ENCODE measurements around the gene CUX1.

The CUX1 gene

DNA sequence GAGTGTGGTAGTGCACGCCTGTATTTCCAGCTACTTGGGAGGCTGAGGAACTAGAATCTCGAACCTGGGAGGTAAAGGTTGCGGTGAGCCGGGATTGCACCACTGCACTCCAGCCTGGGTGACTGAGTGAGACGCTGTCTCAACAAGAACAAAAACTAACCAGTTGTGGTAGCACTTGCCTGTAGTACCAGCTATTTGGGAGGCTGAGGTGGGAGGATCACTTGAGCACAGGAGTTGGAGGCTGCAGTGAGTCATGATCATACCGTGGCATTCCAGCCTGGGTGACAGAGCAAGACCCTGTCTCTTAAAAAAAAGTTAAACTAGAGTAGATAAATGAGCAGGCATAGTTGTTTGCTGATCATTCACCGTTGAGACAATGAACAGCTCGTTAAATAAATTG lies 48.9 kb downstream of the CUX1 start:
- TF ChIP-seq, protein P1, sequence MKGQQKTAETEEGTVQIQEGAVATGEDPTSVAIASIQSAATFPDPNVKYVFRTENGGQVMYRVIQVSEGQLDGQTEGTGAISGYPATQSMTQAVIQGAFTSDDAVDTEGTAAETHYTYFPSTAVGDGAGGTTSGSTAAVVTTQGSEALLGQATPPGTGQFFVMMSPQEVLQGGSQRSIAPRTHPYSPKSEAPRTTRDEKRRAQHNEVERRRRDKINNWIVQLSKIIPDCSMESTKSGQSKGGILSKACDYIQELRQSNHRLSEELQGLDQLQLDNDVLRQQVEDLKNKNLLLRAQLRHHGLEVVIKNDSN (IDR thresholded peaks at IDR 0.05): no peak
- no peak for TF ChIP-seq CREB1 (IDR thresholded peaks at IDR 0.05; ENCODE audit: low read depth)
- TF ChIP-seq ZBTB7A (IDR thresholded peaks at IDR 0.05; ENCODE audit: low read depth): no peak
- TF ChIP-seq, protein P2, sequence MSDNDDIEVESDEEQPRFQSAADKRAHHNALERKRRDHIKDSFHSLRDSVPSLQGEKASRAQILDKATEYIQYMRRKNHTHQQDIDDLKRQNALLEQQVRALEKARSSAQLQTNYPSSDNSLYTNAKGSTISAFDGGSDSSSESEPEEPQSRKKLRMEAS (IDR thresholded peaks at IDR 0.05): no peak
- no peak for TF ChIP-seq TEAD4 (IDR thresholded peaks at IDR 0.05)
- no peak for TF ChIP-seq FOXM1 (IDR thresholded peaks at IDR 0.05; ENCODE audit: borderline replicate concordance, low read depth)
- TF ChIP-seq EGR1 (IDR thresholded peaks at IDR 0.05): no peak
- no peak for TF ChIP-seq TAF1 (IDR thresholded peaks at IDR 0.05; ENCODE audit: low read depth)
- TF ChIP-seq, protein P3, sequence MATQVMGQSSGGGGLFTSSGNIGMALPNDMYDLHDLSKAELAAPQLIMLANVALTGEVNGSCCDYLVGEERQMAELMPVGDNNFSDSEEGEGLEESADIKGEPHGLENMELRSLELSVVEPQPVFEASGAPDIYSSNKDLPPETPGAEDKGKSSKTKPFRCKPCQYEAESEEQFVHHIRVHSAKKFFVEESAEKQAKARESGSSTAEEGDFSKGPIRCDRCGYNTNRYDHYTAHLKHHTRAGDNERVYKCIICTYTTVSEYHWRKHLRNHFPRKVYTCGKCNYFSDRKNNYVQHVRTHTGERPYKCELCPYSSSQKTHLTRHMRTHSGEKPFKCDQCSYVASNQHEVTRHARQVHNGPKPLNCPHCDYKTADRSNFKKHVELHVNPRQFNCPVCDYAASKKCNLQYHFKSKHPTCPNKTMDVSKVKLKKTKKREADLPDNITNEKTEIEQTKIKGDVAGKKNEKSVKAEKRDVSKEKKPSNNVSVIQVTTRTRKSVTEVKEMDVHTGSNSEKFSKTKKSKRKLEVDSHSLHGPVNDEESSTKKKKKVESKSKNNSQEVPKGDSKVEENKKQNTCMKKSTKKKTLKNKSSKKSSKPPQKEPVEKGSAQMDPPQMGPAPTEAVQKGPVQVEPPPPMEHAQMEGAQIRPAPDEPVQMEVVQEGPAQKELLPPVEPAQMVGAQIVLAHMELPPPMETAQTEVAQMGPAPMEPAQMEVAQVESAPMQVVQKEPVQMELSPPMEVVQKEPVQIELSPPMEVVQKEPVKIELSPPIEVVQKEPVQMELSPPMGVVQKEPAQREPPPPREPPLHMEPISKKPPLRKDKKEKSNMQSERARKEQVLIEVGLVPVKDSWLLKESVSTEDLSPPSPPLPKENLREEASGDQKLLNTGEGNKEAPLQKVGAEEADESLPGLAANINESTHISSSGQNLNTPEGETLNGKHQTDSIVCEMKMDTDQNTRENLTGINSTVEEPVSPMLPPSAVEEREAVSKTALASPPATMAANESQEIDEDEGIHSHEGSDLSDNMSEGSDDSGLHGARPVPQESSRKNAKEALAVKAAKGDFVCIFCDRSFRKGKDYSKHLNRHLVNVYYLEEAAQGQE (IDR thresholded peaks at IDR 0.05; ENCODE audit: low read depth): no peak
- no peak for TF ChIP-seq CEBPB (IDR thresholded peaks at IDR 0.05)
- no peak for TF ChIP-seq EP300 (IDR thresholded peaks at IDR 0.05; ENCODE audit: borderline replicate concordance)
- TF ChIP-seq TCF12 (IDR thresholded peaks at IDR 0.05; ENCODE audit: low read depth): no peak

DNA sequence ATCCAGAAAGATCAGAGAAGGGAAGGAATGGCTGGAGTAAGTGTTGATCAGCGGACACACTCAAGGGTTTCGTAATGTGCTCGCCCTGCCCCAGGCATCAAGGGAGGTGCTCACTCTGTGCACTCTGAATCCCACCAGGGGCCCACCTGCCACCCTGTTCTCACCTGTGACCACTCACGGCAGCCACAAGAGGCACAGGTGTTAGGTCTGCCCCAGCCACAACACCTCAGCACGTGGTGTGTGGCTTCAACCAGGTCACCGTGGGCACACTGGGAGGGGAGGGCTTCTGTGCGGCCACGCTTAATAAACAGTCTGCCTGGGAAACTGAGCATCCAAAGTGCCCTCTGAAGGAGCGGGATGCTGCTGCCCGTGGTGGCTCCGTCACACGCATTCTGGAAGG lies 49.8 kb downstream of the CUX1 start:
- TF ChIP-seq TAF1 (IDR thresholded peaks at IDR 0.05; ENCODE audit: low read depth): no peak
- TF ChIP-seq EGR1 (IDR thresholded peaks at IDR 0.05): no peak
- no peak for TF ChIP-seq FOXM1 (IDR thresholded peaks at IDR 0.05; ENCODE audit: borderline replicate concordance, low read depth)
- TF ChIP-seq, protein P2 (IDR thresholded peaks at IDR 0.05): no peak
- TF ChIP-seq CREB1 (IDR thresholded peaks at IDR 0.05; ENCODE audit: low read depth): no peak
- no peak for TF ChIP-seq RAD21 (IDR thresholded peaks at IDR 0.05; ENCODE audit: low read depth)
- no peak for TF ChIP-seq EP300 (IDR thresholded peaks at IDR 0.05; ENCODE audit: borderline replicate concordance)
- TF ChIP-seq, protein P3 (IDR thresholded peaks at IDR 0.05; ENCODE audit: low read depth): no peak
- TF ChIP-seq YY1 (IDR thresholded peaks at IDR 0.05; ENCODE audit: low read depth): no peak
- no peak for TF ChIP-seq TCF12 (IDR thresholded peaks at IDR 0.05; ENCODE audit: low read depth)
- TF ChIP-seq NFIC (IDR thresholded peaks at IDR 0.05): no peak
- TF ChIP-seq, protein P1 (IDR thresholded peaks at IDR 0.05): no peak
- no peak for TF ChIP-seq CEBPB (IDR thresholded peaks at IDR 0.05)
- TF ChIP-seq ZBTB7A (IDR thresholded peaks at IDR 0.05; ENCODE audit: low read depth): no peak
- TF ChIP-seq TEAD4 (IDR thresholded peaks at IDR 0.05): no peak

DNA sequence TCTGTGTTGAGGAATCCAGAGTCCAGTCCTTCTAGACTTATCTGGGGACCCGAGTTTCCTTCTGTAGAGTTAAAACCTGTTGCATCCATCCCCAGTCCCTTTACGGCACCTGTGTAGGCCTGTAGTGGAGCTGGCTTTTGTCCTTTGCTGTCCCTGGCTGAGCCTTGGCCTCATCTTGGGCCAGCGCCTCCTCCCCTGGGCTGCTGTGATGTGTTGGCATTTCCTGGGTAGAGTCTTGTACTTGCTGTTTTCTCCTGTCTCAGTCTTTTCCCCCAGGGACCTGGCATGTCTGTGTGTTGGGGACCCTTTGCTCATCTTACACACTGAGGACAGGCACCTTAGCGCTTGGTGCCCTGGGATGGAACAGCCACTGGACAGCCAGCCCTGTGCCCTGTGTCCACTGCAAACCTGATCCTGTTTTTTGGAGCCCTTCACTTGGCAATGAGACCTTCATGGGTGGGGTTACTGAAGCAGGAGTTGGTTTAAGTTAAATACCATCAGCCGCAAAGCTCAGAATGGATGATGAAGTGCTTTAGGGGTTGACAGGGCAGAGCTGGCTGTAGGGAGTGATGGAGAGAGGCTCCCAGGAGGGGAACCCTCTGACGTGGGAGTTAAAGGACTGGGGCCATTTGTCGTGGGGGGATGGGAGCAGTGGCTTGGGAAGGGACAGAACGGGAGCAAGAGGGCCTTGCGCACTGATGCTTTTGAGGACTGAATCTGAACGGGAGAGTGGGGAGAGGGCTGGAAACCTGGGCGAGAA lies 50.9 kb downstream of the CUX1 start:
- no peak for TF ChIP-seq YY1 (IDR thresholded peaks at IDR 0.05; ENCODE audit: low read depth)
- TF ChIP-seq ZBTB7A (IDR thresholded peaks at IDR 0.05; ENCODE audit: low read depth): no peak
- TF ChIP-seq, protein P2 (IDR thresholded peaks at IDR 0.05): no peak
- no peak for TF ChIP-seq CEBPB (IDR thresholded peaks at IDR 0.05)
- TF ChIP-seq TAF1 (IDR thresholded peaks at IDR 0.05; ENCODE audit: low read depth): no peak
- TF ChIP-seq, protein P3 (IDR thresholded peaks at IDR 0.05; ENCODE audit: low read depth): no peak
- no peak for TF ChIP-seq EGR1 (IDR thresholded peaks at IDR 0.05)
- no peak for TF ChIP-seq TEAD4 (IDR thresholded peaks at IDR 0.05)
- TF ChIP-seq RAD21 (IDR thresholded peaks at IDR 0.05; ENCODE audit: low read depth): no peak
- TF ChIP-seq NFIC (IDR thresholded peaks at IDR 0.05): no peak
- TF ChIP-seq TCF12 (IDR thresholded peaks at IDR 0.05; ENCODE audit: low read depth): no peak
- no peak for TF ChIP-seq FOXM1 (IDR thresholded peaks at IDR 0.05; ENCODE audit: borderline replicate concordance, low read depth)
- no peak for TF ChIP-seq CREB1 (IDR thresholded peaks at IDR 0.05; ENCODE audit: low read depth)
- TF ChIP-seq EP300 (IDR thresholded peaks at IDR 0.05; ENCODE audit: borderline replicate concordance): no peak
- TF ChIP-seq, protein P1 (IDR thresholded peaks at IDR 0.05): no peak
